ENCODE results near the gene DCC. TPM values are rescaled to one million over a fixed set of nuclear protein-coding genes. Genes with fewer than 3 reads are reported as not detected.

The DCC gene
- total RNA-seq, 1 donor from 2014 or later, result not detected

- H3K4me3 Mint-ChIP-seq (ENCODE audit: unreplicated experiment), result no peak overlapping the region
- no peak overlapping the region for H3K27ac Mint-ChIP-seq (ENCODE audit: unreplicated experiment)
- peaks cover under 1% of the 10 kb centered on the region for H3K27me3 Mint-ChIP-seq (ENCODE audit: low read depth)
- no peak for DNase-seq (ENCODE audit: low spot score)
- no peak for TF ChIP-seq CTCF (IDR thresholded peaks at IDR 0.05)
- no peaks in the 10 kb centered on the region for H3K4me1 Mint-ChIP-seq (ENCODE audit: low read depth)
- H3K36me3 Mint-ChIP-seq (ENCODE audit: low read depth), result no peaks in the 10 kb centered on the region
- no peaks in the 10 kb centered on the region for H3K9me3 Mint-ChIP-seq (ENCODE audit: low read depth)
These were observed 716.1 kb downstream of the DCC start for GRCh38 chr18:53056064-53056463.

- DNase-seq (ENCODE audit: low spot score), result no peak
- Mint-ChIP-seq H3K4me1 (ENCODE audit: low read depth) (no peaks in the 10 kb centered on the region), H3K27me3 (ENCODE audit: low read depth) (no peaks in the 10 kb centered on the region), H3K4me3 (ENCODE audit: unreplicated experiment) (no peak overlapping the region), H3K27ac (ENCODE audit: unreplicated experiment) (no peak overlapping the region), H3K9me3 (ENCODE audit: low read depth) (no peaks in the 10 kb centered on the region), H3K36me3 (ENCODE audit: low read depth) (no peaks in the 10 kb centered on the region)
- TF ChIP-seq CTCF (IDR thresholded peaks at IDR 0.05), result no peak
These were observed 730.8 kb downstream of the DCC start for GRCh38 chr18:53070788-53071187.

GRCh38 chr18:53080687-53081086 lies 740.7 kb downstream of the DCC start:
- Mint-ChIP-seq H3K27me3 (ENCODE audit: low read depth) (peaks cover 2% of the 10 kb centered on the region), H3K4me1 (ENCODE audit: low read depth) (no peaks in the 10 kb centered on the region), H3K27ac (ENCODE audit: unreplicated experiment) (no peak overlapping the region), H3K9me3 (ENCODE audit: low read depth) (no peaks in the 10 kb centered on the region), H3K4me3 (ENCODE audit: unreplicated experiment) (no peak overlapping the region), H3K36me3 (ENCODE audit: low read depth) (no peaks in the 10 kb centered on the region)
- no peak for DNase-seq (ENCODE audit: low spot score)
- TF ChIP-seq CTCF (IDR thresholded peaks at IDR 0.05), result no peak

- H3K4me3 Mint-ChIP-seq (ENCODE audit: unreplicated experiment), result no peak overlapping the region
- TF ChIP-seq CTCF (IDR thresholded peaks at IDR 0.05), result no peak
- H3K27ac Mint-ChIP-seq (ENCODE audit: unreplicated experiment), result no peak overlapping the region
- H3K9me3 Mint-ChIP-seq (ENCODE audit: low read depth), result peaks cover 3% of the 10 kb centered on the region
- DNase-seq (ENCODE audit: low spot score), result no peak
- no peaks in the 10 kb centered on the region for H3K4me1 Mint-ChIP-seq (ENCODE audit: low read depth)
- no peaks in the 10 kb centered on the region for H3K36me3 Mint-ChIP-seq (ENCODE audit: low read depth)
- H3K27me3 Mint-ChIP-seq (ENCODE audit: low read depth), result no peaks in the 10 kb centered on the region
These were observed 753.6 kb downstream of the DCC start for GRCh38 chr18:53093636-53094035.

GRCh38 chr18:53101536-53102105 lies 761.6 kb downstream of the DCC start:
- Mint-ChIP-seq H3K9me3 (ENCODE audit: low read depth) (no peaks in the 10 kb centered on the region), H3K27me3 (ENCODE audit: low read depth) (peaks cover 1% of the 10 kb centered on the region), H3K4me1 (ENCODE audit: low read depth) (no peaks in the 10 kb centered on the region), H3K4me3 (ENCODE audit: unreplicated experiment) (no peak overlapping the region), H3K27ac (ENCODE audit: unreplicated experiment) (no peak overlapping the region), H3K36me3 (ENCODE audit: low read depth) (no peaks in the 10 kb centered on the region)
- no peak for TF ChIP-seq CTCF (IDR thresholded peaks at IDR 0.05)
- DNase-seq (ENCODE audit: low spot score), result no peak

Measured in chondrocyte (in vitro differentiated cells).